SJSA1 (cell line): ENCODE data around the gene ERI2. TPM values are rescaled to one million over a fixed set of nuclear protein-coding genes. Genes with fewer than 3 reads are reported as not detected.
"Not testable (repeated sequence)": the region's sequence is repeated elsewhere in the genome, so short reads cannot be mapped to it uniquely, and the experiment has no call there.

Experiments
- DNase-seq, 2 experiments: peaks; one replicate each; pipeline ENCODE4 v3.0.0-alpha.2; 2015 to 2020; ENCODE audit warnings: low spot score in 2 of 2, low read depth in 1 of 2
- H3K27ac ChIP-seq: fragments of 250-450 bp; sonication (Bioruptor Pico); 2 replicates; pipeline ENCODE4 v1.5.1; 2020; ENCODE audit warnings: mild to moderate bottlenecking, moderate library complexity
- H3K27me3 ChIP-seq: fragments of 250-450 bp; sonication (Bioruptor Pico); replicated peaks from 2 replicates; pipeline ENCODE4 v1.5.1; 2020; ENCODE audit warnings: mild to moderate bottlenecking, moderate library complexity
- H3K36me3 ChIP-seq: fragments of 250-450 bp; sonication (Bioruptor Pico); 2 replicates; pipeline ENCODE4 v1.5.1; 2020; ENCODE audit warnings: mild to moderate bottlenecking
- H3K4me1 ChIP-seq: fragments of 250-450 bp; sonication (Bioruptor Pico); replicated peaks from 2 replicates; pipeline ENCODE4 v1.6.1; 2021; ENCODE audit warnings: mild to moderate bottlenecking
- H3K4me3 ChIP-seq: fragments of 250-450 bp; sonication (Bioruptor Pico); 2 replicates; pipeline ENCODE4 v1.5.1; 2020; ENCODE audit warnings: mild to moderate bottlenecking
- H3K9me3 ChIP-seq: fragments of 250-450 bp; sonication (Bioruptor Pico); replicated peaks from 2 replicates; pipeline ENCODE4 v1.5.1; 2020; ENCODE audit warnings: mild to moderate bottlenecking
- total RNA-seq: library from RNA; depleted of rRNA; stranded (reverse); fragments of >200 nt; shearing (Covaris generic); gene quantifications from 2 replicates; pipeline ENCODE4 v1.2.3, GENCODE V29; 2014

The ERI2 gene
- total RNA-seq, 1 experiment from 2014 or later: 40.0 TPM

DNA sequence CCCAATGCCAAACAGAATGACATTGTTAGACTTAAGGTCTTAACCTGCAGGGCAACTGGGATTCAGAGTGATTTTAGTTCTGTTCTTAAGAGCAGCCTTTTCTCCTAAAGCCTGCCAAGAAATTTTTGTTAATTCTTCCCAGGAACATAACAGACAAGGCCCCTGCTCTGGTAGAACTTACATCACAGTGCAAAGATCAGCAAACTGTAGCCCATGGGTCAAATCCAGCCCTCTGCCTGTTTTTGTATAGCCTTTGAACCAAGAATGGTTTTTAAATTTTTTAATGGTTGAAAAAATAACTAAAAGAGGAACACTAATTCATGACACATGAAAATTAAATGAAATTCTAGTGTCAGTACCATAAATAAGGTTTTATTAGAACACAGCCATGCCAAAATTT is 38.7 kb downstream of the ERI2 start:
- Histone ChIP-seq H3K27me3 (0 out of 2 replicates have a peak, but pooled peaks cover 4% of the 10 kb centered on the region), H3K9me3 (peaks cover 4% of the 10 kb centered on the region; the same call in 1 of the 2 replicates), H3K36me3 (no peaks in the 10 kb centered on the region), H3K4me1 (peaks cover 7% of the 10 kb centered on the region), H3K4me3 (no peak overlapping the region), H3K27ac (no peak overlapping the region)
- DNase-seq: no peak

DNA sequence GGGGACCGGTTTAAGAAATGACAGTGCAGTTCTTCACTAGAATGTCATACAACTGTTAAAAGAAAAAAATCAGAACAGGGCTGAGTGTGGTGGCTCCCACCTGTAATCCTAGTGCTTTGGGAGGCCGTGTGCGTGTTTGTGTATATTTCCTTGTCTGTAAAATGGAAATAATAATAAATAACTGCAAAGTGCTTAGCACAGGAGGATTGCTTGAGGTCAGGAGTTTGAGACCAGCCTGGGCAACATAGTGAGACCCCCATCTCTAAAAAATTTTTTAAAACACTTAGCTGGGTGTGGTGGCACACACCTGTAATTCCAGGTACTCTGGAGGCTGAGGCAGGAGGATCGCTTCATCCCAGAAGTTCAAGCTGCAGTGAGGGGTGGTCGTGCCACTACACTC is 40.0 kb downstream of the ERI2 start:
- H3K27ac ChIP-seq: no peak overlapping the region
- 0 out of 2 replicates have a peak, but pooled peaks cover 2% of the 10 kb centered on the region for H3K9me3 ChIP-seq
- H3K27me3 ChIP-seq: 0 out of 2 replicates have a peak, but pooled peaks cover 4% of the 10 kb centered on the region
- DNase-seq: no peak
- H3K4me1 ChIP-seq: peaks cover 7% of the 10 kb centered on the region
- H3K4me3 ChIP-seq: no peak overlapping the region
- H3K36me3 ChIP-seq: no peaks in the 10 kb centered on the region

DNA sequence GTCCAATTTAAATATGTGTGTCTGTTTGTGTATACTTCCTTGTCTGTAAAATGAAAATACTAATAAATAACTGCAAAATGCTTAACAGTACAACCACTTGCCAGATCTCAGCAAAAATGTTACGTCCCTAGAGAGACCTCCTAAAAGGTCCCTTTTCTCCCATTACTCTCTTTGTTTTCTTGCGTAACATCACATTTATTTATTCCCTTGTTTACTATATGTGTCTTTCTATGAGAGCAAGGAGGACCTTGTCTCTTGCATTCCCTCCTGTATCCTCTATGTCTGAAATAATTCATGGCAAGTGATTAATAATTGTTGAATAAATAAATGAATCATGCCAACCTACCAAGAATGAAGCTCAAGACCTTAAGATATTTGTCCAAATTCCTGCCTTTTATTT is 40.5 kb downstream of the ERI2 start:
- no peak for DNase-seq
- H3K27ac ChIP-seq: no peak overlapping the region
- H3K27me3 ChIP-seq: 0 out of 2 replicates have a peak, but pooled peaks cover 4% of the 10 kb centered on the region
- H3K4me3 ChIP-seq: no peak overlapping the region
- H3K9me3 ChIP-seq: 0 out of 2 replicates have a peak, but pooled peaks cover 2% of the 10 kb centered on the region
- no peaks in the 10 kb centered on the region for H3K36me3 ChIP-seq
- H3K4me1 ChIP-seq: peaks cover 7% of the 10 kb centered on the region

DNA sequence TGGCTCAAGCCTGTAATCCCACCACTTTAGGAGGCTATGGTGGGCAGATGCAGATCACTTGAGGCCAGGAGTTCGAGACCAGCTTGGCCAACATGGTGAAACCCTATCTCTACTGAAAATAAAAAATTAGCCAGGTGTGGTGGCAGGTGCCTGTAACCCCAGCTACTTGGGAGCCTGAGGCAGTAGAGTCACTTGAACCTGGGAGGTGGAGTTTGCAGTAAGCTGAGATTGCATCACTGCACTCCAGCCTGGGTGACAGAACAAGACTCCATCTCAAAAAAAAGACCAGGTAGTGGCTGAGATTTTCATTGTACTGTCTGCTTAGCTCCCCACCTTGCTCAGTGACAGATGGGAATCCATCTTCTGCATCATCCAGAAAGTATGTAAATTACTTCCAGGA is 41.8 kb downstream of the ERI2 start:
- not testable (repeated sequence) for H3K4me1 ChIP-seq, H3K27ac ChIP-seq, H3K4me3 ChIP-seq, H3K27me3 ChIP-seq, H3K9me3 ChIP-seq, DNase-seq, H3K36me3 ChIP-seq

DNA sequence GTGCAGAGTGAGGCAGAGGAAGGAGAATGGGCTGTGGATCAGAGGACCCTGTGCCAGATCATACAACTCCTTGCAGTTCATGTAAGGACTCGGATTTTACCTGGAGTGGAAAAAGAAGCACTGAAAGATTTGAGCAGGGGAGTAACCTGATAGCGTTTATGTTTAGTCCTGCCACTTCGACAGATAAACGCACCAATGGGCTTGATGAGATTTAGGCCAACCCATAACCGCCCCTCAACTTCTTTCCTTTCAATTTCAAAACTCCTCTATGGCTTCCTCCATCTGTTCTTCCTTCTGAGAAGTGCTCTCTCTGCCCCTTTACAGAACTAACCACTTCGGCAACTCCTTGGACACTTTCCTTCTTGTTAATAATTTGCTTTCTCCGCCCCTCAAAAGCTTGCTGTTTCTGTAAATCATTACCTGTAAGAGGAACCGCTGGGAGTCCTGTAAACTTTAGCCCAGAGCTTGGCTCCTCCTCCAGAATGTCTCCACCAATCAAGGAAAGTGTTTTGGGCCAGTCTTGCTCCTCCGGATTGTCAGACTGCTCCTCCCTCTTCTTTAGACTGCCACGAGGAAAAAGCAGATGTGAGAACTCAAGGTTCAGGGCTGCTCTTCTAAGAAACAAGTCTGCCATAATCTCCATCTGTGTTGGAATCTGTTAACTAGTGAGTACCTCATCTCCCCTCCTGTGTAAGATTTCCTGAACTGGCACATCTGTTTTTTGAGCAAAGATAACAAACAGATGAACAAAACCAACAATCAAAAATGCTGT is 42.6 kb downstream of the ERI2 start, which contains the start of gene ACSM3:
TSS of gene ACSM3 (plus strand) at position 554 of the 772 bp plus-strand sequence. CDS start 6,021 bp downstream, outside the sequence.
- DNase-seq: peak; percentile 45 to 57
- H3K4me3 ChIP-seq: peak within 1 kb of the TSS; percentile 41
- H3K27me3 ChIP-seq: 0 out of 2 replicates have a peak, but pooled peaks cover 4% of the 10 kb centered on the region
- no peaks in the 10 kb centered on the region for H3K36me3 ChIP-seq
- H3K4me1 ChIP-seq: peaks cover 7% of the 10 kb centered on the region
- H3K27ac ChIP-seq: no peak within 1 kb of the TSS
- H3K9me3 ChIP-seq: 0 out of 2 replicates have a peak, but pooled peaks cover 2% of the 10 kb centered on the region

DNA sequence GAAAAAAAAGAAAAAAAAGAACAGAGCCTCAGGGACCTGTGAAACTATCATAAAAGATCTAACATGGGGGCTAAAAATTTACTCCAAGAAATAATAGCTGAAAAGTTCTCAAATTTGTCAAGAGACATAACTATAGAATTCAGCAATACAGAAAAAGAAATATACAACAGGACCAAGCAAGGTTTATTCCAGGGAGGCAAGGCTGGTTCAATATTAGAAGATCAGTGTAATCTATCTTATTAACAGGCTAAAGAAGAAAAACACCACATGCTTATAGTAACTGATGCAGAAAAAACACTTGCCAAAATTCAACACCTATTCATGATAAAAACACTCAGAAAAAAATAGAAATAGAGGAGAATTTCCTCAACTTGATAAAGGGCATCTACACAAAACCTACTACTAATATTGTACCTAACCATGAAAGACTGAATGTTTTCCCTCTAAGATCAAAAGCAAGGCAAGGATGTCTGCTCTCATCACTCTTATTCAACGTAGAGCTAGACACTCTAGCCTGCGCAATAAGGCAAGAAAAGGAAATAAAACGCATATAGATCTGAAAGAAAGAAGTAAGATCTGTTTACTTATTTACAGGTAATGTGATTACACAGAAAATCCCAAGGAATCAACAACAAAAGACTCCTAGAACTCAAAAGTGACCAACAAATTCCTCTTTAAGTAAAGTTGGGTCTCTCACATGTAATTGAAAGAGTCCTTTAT is 43.7 kb downstream of the ERI2 start:
- no peak for DNase-seq
- H3K36me3 ChIP-seq: no peaks in the 10 kb centered on the region
- H3K4me3 ChIP-seq: no peak overlapping the region
- no peak overlapping the region for H3K27ac ChIP-seq
- peaks cover 7% of the 10 kb centered on the region for H3K4me1 ChIP-seq
- H3K9me3 ChIP-seq: 0 out of 2 replicates have a peak, but pooled peaks cover 2% of the 10 kb centered on the region
- H3K27me3 ChIP-seq: no peaks in the 10 kb centered on the region

DNA sequence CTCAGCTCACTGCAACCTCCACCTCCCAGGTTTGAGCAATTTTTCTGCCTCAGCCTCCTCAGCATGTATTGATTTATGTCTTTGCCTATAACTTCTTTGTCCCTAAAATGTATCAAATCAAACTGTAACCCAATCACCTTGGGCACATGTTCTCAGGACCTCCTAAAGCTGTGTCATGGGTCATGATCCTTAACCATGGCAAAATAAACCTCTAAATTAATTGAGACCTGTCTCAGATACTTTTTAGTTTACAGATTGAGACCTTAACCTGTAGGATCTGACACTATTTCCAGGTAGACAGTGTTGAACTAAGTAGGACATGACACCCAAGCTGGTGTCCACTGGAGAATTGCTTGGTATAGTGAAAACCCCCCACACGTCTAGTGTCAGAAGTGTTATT is 45.1 kb downstream of the ERI2 start:
- H3K4me3 ChIP-seq: no peak overlapping the region
- 0 out of 2 replicates have a peak, but pooled peaks cover 2% of the 10 kb centered on the region for H3K9me3 ChIP-seq
- no peak overlapping the region for H3K27ac ChIP-seq
- H3K4me1 ChIP-seq: peaks cover 7% of the 10 kb centered on the region
- no peaks in the 10 kb centered on the region for H3K27me3 ChIP-seq
- no peaks in the 10 kb centered on the region for H3K36me3 ChIP-seq
- DNase-seq: no peak

DNA sequence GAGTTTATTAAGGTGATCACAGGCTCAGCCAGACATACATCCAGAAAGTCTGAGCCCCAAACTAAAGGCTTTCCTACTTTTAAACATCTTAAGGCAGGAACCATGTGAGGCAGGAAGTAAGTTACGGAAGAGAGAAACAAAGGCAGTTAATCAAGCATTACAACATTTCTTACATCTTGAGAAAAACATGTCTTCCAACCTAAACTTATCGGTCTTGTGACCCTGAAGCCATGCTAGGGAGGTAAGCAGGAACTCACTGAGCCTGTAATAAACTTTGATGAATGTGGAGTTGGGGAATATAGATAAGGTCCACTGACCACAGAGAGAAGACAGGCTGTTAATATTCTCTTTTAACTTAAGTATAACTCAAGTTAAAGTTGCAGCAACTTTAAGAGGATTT is 45.9 kb downstream of the ERI2 start:
- Histone ChIP-seq H3K27ac (no peak overlapping the region), H3K27me3 (no peaks in the 10 kb centered on the region), H3K36me3 (no peaks in the 10 kb centered on the region), H3K9me3 (0 out of 2 replicates have a peak, but pooled peaks cover 2% of the 10 kb centered on the region), H3K4me1 (peaks cover 7% of the 10 kb centered on the region), H3K4me3 (no peak overlapping the region)
- DNase-seq: no peak

DNA sequence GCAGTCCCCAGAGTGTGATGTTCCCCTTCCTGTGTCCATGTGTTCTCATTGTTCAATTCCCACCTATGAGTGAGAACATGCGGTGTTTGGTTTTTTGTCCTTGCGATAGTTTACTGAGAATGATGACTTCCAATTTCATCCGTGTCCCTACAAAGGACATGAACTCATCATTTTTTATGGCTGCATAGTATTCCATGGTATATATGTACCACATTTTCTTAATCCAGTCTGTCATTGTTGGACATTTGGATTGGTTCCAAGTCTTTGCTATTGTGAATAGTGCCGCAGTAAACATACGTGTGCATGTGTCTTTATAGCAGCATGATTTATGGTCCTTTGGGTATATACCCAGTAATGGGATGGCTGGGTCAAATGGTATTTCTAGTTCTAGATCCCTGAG is 50.5 kb downstream of the ERI2 start:
- H3K4me3 ChIP-seq, DNase-seq, H3K36me3 ChIP-seq, H3K27ac ChIP-seq, H3K4me1 ChIP-seq, H3K9me3 ChIP-seq: not testable (repeated sequence)
- H3K27me3 ChIP-seq: peaks cover 11% of the 10 kb centered on the region; the same call in 1 of the 2 replicates

DNA sequence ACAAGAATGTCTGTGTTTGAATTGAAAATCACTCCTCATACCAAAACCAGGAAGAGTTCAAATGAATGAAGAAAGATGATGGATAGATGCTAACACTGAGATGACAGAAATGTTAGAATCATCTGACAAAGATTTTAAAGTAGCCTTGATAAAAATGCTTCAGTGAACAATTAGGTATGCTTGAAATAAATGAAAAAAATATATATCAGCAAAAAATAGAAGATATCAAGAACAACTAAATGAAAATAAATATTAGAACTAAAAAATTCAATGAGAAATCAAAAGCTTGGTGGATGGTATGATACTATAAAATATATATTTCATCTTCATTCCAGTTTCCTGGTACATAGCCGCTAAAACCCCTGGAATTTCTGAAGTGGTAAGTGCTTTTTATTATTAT is 51.0 kb downstream of the ERI2 start:
- Histone ChIP-seq H3K27ac (no peak overlapping the region), H3K9me3 (no peaks in the 10 kb centered on the region), H3K36me3 (no peaks in the 10 kb centered on the region), H3K4me3 (no peak overlapping the region), H3K27me3 (peaks cover 11% of the 10 kb centered on the region; the same call in 1 of the 2 replicates), H3K4me1 (no peaks in the 10 kb centered on the region)
- no peak for DNase-seq

DNA sequence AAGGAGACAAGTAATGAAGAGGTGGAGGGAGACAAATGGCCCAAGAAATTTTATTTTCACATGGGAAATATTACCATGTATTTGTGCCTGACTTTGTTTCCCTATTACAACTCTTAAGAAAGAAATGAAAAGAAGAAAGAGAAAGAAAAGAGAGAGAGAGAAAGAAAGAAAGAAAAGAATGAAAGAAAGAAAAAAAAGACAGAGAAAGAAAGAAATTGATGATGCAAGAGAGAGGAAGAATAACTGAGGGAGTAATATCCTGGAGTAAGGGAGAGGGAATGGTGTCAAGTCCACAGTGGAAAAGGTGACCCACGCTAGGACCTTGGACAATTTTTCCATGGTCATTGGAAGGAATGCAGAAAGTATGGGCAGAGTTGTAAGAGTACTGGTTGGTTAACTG is 52.5 kb downstream of the ERI2 start:
- Histone ChIP-seq H3K9me3 (no peaks in the 10 kb centered on the region), H3K27me3 (peaks cover 11% of the 10 kb centered on the region; the same call in 1 of the 2 replicates), H3K27ac (no peak overlapping the region)

DNA sequence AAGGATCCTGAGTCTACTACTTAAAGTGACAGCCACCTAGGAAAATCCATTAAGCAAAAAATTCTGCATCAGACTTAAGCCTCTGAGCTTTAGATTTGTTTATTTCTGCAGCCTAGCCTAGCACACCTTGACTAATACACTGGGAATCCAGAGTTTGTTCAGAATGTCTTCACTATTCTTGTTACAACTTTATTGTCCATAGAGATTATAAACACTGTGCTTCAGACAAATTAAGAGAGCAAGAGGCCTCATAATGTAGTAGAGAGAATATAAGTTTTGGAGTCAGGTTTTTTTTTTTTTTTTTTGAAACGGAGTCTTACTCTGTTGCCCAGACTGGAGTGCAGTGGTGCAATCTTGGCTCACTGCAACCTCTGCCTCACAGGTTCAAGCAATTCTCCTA is 55.7 kb downstream of the ERI2 start:
- Histone ChIP-seq H3K27ac (no peak overlapping the region), H3K9me3 (no peaks in the 10 kb centered on the region), H3K4me1 (no peaks in the 10 kb centered on the region), H3K4me3 (no peak overlapping the region), H3K36me3 (no peaks in the 10 kb centered on the region), H3K27me3 (peaks cover 11% of the 10 kb centered on the region; the same call in 1 of the 2 replicates)
- no peak for DNase-seq

More for the DNA sequence above, 52.5 kb downstream of the ERI2 start:
- H3K36me3 ChIP-seq: no peaks in the 10 kb centered on the region
- DNase-seq: no peak
- no peaks in the 10 kb centered on the region for H3K4me1 ChIP-seq
- no peak overlapping the region for H3K4me3 ChIP-seq

DNA sequence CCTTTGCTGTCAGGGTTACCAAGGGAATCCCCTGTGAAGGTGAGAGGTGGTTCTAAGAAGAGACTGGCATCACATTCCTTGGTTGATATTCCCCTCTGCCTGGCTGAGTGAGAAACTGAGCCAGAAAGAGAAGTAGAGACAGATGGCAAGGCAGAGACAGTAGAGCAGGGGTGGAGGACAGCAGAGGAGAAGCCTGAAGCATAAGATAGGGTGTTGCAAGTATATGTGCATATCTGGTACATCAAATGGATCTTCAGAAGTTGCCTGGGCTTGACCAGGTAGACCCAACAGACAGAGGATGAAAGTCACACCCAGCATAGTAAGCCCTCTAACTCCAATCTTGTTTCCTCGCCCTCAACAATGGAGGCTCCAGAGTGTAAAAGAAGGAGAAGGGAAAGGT is 56.8 kb downstream of the ERI2 start:
- no peaks in the 10 kb centered on the region for H3K9me3 ChIP-seq
- no peak for DNase-seq
- peaks cover 11% of the 10 kb centered on the region; the same call in 1 of the 2 replicates for H3K27me3 ChIP-seq
- H3K36me3 ChIP-seq: no peaks in the 10 kb centered on the region
- H3K4me1 ChIP-seq: no peaks in the 10 kb centered on the region
- H3K27ac ChIP-seq: no peak overlapping the region
- H3K4me3 ChIP-seq: no peak overlapping the region
